AG04450 (cell line): Measurements from ENCODE around the gene POU2F1. TPM values are rescaled to one million over a fixed set of nuclear protein-coding genes. Genes with fewer than 3 reads are reported as not detected.
"Not testable (repeated sequence)": the region's sequence is repeated elsewhere in the genome, so short reads cannot be mapped to it uniquely, and the experiment has no call there.

ENCODE experiments used
- CTCF ChIA-PET: fragments of 300-600, 350-600 bp; formaldehyde crosslinking; extraction: SDS; loops from one replicate; lab custom pipeline; 2022; ENCODE audit warnings: antibody characterized with exemption, inconsistent platforms; lab: Charles Lee
- POLR2A ChIA-PET: fragments of 350-600 bp; formaldehyde crosslinking; extraction: SDS; loops from one replicate; lab custom pipeline; 2021; ENCODE audit warnings: antibody characterized with exemption, inconsistent platforms; lab: Yijun Ruan, JAX
- DNase-seq: peaks from one replicate; pipeline ENCODE4 v3.0.0-alpha.2; 2011; ENCODE audit warnings: low read depth, low spot score
- H3K27ac ChIP-seq: one replicate; pipeline ENCODE4 v1.5.1; 2012; ENCODE audit warnings: low read depth, low read length, control low read depth
- H3K27me3 ChIP-seq: one replicate; pipeline ENCODE4 v1.6.0; 2012; ENCODE audit warnings: low read length; ENCODE audit not compliant: control insufficient read depth, insufficient read depth
- H3K4me3 ChIP-seq: 2 replicates; pipeline ENCODE4 v1.5.1; 2011; ENCODE audit warnings: mild to moderate bottlenecking, low read depth, low read length, control low read depth
- H3K9me3 ChIP-seq: 2 replicates; pipeline ENCODE4 v1.5.1; 2012; ENCODE audit warnings: low read length; ENCODE audit not compliant: control insufficient read depth, insufficient read depth
- polyA plus RNA-seq: library from polyadenylated mRNA; depleted of rRNA; stranded (reverse); fragments of >200 nt; gene quantifications from 2 replicates; pipeline ENCODE4 v1.2.3, GENCODE V29; 2011
- TF ChIP-seq, protein P1 (sequence below): IDR thresholded peaks from 2 replicates; pipeline ENCODE4 v1.5.1; 2011; ENCODE audit warnings: low read depth, low read length, control low read depth, inconsistent platforms

POU2F1 gene
- polyA plus RNA-seq, 1 experiment = 2.7 TPM

DNA sequence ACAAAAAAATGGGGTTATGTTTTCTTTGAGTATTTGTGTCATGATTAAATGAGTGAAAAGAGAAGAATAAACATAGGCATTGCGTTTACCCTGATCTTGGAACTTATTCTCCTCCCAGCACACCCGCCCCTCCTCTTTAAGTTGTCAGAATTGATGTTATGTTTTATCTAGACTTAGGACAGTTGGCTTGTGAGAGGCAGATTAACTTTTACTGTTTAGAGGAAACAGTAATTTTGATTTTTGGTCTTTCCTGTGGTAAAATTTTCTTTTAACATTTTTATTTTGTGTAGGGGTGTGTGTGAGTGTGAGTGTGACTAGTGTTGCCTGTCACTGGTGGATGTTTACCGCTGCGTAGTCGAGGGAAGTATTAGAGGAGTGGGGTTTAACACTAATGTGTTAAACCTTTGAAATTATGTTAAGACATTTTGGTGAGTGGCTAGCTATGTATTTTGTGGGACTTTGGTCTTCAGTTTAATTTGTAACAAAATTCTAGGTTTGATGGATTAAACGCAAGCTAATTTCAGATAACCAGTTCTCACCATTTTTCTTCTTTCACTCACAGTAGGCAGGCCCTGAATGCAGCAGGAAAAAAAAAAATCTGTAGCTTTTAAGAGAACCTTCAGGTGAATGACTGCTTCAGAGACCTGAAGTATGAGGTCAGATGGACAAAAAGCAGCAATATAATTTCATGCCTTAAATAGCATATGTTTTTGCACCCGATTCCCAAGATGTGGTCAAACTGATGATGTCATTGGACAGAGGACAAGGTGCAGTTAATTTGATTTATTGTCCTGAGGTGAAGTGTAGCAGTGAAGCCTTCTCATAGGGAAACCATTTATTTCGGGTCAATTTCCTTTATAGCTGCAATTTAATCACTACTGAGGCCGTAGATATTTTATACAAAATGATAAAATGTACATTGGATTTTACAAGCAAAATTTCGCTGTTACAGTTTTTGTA lies 2.7 kb downstream of the POU2F1 start:
- H3K27ac ChIP-seq = no peak overlapping the region
- CTCF ChIA-PET = interaction anchor here (0.7 to 2.0 kb wide), 4 partner anchors 44 to 516 kb away, joined by 3 to 12 read pairs (median 5); no protein-coding TSS in a partner anchor
- TF ChIP-seq, protein P1, sequence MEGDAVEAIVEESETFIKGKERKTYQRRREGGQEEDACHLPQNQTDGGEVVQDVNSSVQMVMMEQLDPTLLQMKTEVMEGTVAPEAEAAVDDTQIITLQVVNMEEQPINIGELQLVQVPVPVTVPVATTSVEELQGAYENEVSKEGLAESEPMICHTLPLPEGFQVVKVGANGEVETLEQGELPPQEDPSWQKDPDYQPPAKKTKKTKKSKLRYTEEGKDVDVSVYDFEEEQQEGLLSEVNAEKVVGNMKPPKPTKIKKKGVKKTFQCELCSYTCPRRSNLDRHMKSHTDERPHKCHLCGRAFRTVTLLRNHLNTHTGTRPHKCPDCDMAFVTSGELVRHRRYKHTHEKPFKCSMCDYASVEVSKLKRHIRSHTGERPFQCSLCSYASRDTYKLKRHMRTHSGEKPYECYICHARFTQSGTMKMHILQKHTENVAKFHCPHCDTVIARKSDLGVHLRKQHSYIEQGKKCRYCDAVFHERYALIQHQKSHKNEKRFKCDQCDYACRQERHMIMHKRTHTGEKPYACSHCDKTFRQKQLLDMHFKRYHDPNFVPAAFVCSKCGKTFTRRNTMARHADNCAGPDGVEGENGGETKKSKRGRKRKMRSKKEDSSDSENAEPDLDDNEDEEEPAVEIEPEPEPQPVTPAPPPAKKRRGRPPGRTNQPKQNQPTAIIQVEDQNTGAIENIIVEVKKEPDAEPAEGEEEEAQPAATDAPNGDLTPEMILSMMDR = no peak
- DNase-seq = no peak
- H3K27me3 ChIP-seq = no peaks in the 10 kb centered on the region
- H3K9me3 ChIP-seq = no peaks in the 10 kb centered on the region; the same call in 1 of the 2 replicates
- POLR2A ChIA-PET = no interaction called here
- H3K4me3 ChIP-seq = no peak overlapping the region

DNA sequence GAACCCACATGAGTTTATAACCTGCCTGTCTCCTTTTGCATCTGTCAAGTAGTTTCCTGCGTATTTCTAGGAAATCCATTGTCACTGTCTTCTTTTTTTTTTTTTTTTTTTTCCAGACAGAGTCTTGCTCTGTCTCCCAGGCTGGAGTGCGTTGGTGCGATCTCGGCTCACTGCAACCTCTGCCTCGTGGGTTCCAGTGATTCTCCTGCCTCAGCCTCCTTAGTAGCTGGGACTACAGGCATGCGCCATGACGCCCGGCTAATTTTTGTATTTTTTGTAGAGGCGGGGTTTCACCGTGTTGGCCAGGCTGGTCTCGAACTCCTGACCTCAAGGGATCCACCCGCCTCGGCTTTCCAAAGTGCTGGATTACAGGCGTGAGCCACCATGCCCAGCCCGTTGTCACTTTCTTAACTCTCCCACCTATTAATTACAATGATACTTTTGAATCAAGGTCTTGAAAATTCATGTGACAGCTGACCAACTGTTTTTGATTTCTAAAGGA lies 4.1 kb downstream of the POU2F1 start:
- DNase-seq, H3K4me3 ChIP-seq, CTCF ChIA-PET, POLR2A ChIA-PET, H3K9me3 ChIP-seq, H3K27me3 ChIP-seq, H3K27ac ChIP-seq: not testable (repeated sequence)

DNA sequence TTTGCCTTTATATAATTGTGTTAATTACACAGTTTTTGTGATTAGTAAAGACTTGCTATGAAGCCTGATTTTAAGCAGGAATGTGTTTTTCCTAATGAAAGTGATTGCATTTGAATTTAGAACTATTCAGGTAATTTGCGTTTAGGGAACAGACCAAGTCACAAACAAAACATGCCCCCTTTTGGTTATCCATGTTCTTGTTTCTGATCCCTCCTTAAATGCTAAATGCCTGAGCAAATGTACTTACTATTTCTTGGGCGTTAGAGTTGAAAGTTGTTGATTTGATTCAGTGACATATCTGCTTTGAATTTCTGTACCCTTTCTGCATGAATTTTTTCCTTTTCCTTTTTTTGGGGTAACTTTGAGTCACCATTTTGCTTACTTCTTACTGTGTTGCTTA lies 5.2 kb downstream of the POU2F1 start:
- Histone ChIP-seq H3K27me3 (no peaks in the 10 kb centered on the region), H3K27ac (no peak overlapping the region), H3K9me3 (no peaks in the 10 kb centered on the region), H3K4me3 (no peak overlapping the region)
- TF ChIP-seq, protein P1 = no peak
- POLR2A ChIA-PET = no interaction called here
- CTCF ChIA-PET = interaction anchor here (1.0 kb wide), 1 partner anchor 159 kb away, joined by 3 read pairs; no protein-coding TSS in a partner anchor
- no peak for DNase-seq

DNA sequence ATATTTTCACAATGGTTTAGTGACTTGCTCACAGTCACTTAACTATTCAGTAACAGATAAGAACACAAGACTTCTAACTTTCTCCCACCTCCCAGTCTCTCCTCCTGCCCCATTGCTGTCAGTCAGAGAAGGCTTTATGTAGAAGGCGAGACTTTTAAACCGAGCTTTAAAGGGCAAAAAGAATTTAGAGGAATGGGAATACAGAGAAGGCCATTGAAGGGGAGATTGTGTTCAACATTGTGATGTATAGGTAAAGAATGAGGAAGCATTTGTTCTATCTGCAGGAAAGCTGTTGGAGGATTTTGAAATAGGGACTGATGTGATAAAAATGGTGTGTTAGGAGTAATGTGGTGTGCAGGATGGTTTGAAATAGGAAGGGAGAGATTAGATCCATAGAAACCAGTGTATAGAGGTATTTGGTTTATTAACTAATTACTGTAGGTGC lies 7.3 kb downstream of the POU2F1 start:
- TF ChIP-seq, protein P1 = no peak
- POLR2A ChIA-PET = no interaction called here
- no peak overlapping the region for H3K4me3 ChIP-seq
- CTCF ChIA-PET = interaction anchor here (0.6 to 7.6 kb wide), 3 partner anchors 8 to 239 kb away, joined by 3 to 128 read pairs (median 7); partner anchors contain the start of gene POU2F1
- no peaks in the 10 kb centered on the region for H3K9me3 ChIP-seq
- H3K27me3 ChIP-seq = no peaks in the 10 kb centered on the region
- no peak overlapping the region for H3K27ac ChIP-seq
- DNase-seq = no peak

DNA sequence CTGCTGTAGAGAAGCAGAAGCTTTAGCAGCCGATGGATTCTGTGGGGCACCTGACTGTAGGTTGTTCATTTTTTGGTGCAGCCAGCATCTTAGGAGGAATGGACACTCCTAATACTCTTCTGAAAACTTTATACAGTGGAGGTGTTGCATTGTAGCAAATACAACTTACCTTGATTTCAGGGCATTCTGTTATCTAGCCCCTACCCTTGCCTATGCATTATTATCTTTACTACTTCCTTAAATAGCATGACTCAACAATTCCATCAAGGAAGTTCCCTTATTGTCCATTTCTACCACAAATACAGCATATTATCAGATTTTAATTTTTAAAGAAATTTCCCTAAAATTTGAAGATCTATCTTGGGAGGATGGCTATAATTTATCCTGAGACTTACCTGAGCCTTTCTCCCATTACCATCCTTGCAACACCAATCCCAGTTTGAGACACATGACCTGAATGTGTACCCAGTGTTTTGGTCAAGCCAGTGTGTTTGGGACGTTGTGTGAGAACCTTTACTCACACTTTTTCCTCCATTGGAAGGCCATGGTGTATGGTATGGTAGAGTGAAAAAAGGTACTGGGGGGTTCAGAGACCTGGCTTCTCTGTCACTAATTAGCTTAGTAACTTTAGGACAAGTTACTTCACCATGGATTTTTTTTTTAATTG lies 9.2 kb downstream of the POU2F1 start:
- Histone ChIP-seq H3K27me3 (no peaks in the 10 kb centered on the region), H3K4me3 (no peak overlapping the region), H3K9me3 (no peaks in the 10 kb centered on the region), H3K27ac (no peak overlapping the region)
- TF ChIP-seq, protein P1 = no peak
- CTCF ChIA-PET = interaction anchor here (0.7 to 7.6 kb wide), 4 partner anchors 10 to 311 kb away, joined by 3 to 128 read pairs (median 9); partner anchors contain the start of gene POU2F1
- no peak for DNase-seq
- POLR2A ChIA-PET = no interaction called here
